T-helper 1 cell treated with Interleukin-12 subunit alpha and Interleukin-12 subunit beta and Interleukin-4 antibody, amounts not matched to agents 30 ng/mL and 1 ng/mL, for 36 hours (primary cell): Measurements from ENCODE around the gene DAO. TPM values are rescaled to one million over a fixed set of nuclear protein-coding genes. Genes with fewer than 3 reads are reported as not detected.
"Not testable (repeated sequence)": the region's sequence is repeated elsewhere in the genome, so short reads cannot be mapped to it uniquely, and the experiment has no call there.

ENCODE experiments used
- intact Hi-C: fragments of 100-400 bp; cut with micrococcal nuclease; formaldehyde crosslinking; loops from one replicate; pipeline ENCODE4 v1.15.1; 2024
- total RNA-seq: library from RNA; stranded (reverse); gene quantifications from 2 replicates; pipeline ENCODE4 v1.2.3, GENCODE V29; 2022

DAO gene
- total RNA-seq, 1 donor from 2014 or later: not detected

DNA sequence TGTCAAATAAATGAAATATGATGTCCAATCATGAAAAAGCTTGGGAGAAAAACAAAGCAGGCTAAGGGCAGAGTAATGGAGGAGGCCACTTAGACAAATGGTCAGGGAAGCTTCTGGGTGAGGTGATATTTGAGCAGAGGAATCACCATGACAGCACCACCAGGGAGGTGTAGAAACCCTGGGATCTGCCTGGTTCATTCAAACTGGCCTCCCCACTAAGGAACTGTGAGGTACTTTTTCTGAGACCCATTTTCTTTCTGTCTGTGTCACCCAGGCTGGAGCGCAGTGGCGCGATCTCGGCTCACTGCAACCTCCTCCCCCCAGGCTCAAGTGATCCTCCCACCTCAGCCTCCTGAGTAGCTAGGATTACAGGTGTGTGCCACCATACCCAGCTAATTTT is 14.7 kb upstream of the DAO start:
- intact Hi-C loops: no loop called here

DNA sequence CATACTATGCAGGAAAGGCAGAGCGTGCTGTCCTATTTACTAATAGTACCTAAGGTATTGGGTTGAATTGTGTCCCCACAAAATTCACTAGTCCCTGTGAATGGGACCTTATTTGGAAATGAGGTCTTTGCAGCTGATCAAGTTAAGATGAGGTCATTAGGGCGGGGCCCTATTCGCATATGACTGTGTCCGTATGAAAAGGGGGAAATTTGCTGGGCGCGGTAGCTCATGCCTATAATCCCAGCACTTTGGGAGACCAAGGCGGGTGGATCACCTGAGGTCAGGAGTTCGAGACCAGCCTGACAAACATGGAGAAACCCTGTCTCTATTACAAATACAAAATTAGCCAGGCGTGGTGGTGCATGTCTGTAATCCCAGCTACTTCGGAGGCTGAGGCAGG is 13.8 kb upstream of the DAO start:
- intact Hi-C loops: not testable (repeated sequence)

DNA sequence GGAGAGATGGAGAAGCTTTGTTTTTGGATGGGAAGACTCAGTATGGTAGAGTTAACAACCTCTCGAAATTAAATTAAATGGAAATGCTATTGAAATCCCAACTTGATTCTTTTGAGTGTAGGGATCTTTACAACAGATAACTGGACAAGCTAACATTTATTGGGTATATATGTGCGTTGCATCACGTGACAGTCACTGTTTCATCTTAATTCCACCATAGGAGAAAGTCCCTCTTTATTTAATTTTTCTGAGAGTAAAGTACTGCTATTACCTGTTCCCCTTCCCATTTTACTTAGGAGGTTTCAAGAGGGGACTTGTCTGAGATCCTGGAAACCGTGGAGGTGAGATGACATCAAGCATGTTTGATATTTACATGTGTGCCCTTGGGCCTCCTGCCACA is 11.1 kb upstream of the DAO start:
- intact Hi-C loops: no loop called here

DNA sequence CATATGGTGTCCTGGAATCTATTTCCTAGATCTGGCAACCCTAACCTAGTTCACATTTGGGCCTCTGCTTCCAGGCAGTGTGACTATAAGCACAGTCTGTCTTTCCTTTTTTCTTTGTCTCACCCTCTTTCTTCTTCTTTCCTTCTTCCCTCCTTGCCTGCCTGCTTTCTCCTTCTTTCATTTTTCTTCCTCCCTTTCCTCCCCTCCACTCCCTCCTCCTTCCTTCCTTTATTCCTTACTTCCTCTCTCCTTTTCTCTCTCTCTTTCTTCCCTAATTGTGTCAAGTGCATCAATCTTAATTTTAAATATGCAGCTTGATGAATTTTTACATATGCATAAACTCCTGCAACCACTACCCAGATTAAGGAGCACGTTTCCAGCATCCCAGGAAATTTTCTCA is 4.6 kb upstream of the DAO start:
- intact Hi-C loops: no loop called here

GRCh38 chr12:108875682-108876361 is 4.1 kb upstream of the DAO start:
- intact Hi-C loops: loop anchor here (2.0 kb wide), 1 partner anchor 17 kb away; no protein-coding TSS in a partner anchor

GRCh38 chr12:108876550-108876949 is 3.3 kb upstream of the DAO start:
- intact Hi-C loops: loop anchor here (2.0 kb wide), 1 partner anchor 18 kb away; no protein-coding TSS in a partner anchor

- intact Hi-C loops: no loop called here
These were observed 2.1 kb downstream of the DAO start for GRCh38 chr12:108881953-108882352.

DNA sequence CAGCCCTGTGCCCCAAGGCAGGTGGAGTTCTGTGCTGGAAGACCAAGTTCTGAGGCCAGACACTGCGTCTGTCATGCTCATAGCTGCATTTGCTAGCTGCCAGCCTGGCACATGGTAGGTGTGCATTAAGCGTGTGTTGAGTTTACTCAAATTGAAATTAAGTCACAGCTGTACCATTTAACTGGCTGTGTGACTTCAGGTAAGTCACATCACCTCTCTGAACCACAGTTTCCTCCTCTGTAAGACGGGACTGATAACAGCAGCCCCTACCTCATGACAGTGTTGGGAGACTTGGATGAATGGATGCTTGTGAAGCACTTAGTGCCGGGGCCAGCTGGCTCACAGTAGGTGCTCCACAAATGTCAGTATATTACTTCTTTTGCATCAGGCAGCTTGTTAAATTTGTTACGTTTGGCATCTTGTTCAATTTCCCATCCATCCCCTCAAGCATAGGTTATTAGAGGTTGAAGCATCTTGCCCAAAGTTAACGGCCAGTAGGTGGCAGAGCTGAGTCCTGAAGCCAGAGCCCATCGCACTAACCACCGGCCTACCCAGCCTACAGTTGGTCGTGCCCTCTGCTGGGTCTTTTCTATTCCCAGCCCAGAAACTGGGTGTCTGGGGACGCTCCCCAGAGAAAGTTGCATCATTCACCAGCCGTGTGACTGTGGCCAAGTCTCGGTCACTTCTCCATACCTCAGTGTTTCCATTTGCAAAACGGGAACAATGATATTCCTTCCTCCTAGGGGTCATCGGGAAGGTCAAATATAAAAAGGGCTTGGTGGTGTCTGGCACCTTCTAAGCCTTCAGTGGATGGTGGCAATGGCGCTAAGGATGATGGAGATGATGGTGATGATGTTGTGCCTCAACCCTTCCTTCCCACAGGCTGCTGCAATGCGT is 4.5 kb downstream of the DAO start:
- intact Hi-C loops: loop anchor here (1.0 kb wide), 3 partner anchors 67 to 501 kb away; partner anchors contain the start of gene ALKBH2

- intact Hi-C loops: no loop called here
These were observed 7.2 kb downstream of the DAO start for GRCh38 chr12:108886873-108887629.

GRCh38 chr12:108888031-108888430 is 8.1 kb downstream of the DAO start:
- intact Hi-C loops: no loop called here

DNA sequence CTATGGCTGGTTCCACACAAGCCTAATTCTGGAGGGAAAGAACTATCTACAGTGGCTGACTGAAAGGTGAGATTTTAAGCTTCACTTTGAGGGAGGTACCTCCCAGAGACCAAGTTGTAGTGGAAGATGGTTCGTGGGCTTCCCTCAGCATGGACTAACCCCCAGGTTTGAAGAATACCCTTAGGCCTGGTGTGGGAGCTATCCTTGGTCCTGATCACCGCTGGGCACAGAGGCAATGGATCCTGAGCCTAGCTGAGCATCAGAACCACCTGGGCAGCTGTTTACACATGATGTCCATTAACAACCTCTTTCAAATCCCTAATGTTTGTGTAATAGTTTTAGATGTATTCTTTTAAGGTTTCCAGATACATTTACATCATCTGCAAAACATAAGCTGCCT is 10.3 kb downstream of the DAO start:
- intact Hi-C loops: no loop called here

DNA sequence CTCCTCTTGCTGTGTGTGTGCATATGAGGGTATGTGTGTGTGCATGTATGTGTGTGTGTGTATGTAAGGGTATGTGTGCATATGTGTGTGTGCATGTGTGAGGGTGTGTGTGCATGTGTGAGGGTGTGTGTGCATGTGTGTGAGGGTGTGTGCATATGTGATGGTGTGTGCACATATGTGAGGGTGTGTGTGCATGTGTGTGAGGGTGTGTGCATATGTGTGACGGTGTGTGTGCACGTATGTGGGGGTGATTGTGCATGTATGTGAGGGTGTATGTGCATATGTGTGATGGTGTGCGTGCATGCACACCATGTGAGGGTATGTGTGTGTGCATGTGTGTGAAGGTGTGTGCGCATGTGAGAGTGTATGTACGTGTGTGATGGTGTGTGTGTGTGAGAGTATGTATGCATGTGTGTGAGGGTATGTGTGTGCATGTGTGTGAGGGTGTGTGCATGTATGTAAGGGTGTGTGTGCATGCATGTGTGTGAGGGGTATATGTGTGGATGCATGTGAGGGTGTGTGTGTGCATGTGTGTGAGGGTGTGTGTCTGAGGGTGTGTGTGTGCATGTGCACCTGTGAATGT is 15.4 kb downstream of the DAO start:
- intact Hi-C loops: no loop called here

DNA sequence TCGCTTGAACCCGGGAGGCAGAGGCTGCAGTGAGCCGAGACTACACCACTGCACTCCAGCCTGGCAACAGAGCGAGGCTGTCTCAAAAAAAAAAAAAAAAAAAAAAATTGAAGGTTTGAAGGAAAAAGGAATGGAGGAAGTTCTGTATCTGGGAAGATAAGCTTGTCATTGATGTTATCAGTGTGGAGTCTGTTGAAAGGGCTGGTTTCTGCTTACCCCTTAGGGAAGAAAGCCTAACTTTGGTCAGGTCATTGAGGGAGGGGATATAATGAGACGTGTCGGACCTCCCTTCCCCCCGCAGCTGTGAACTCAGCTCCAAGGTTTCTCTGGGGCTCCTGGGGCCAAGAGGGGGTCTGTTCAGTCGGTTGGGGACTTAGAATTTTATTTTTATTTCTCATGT is 16.4 kb downstream of the DAO start:
- intact Hi-C loops: no loop called here

- intact Hi-C loops: no loop called here
These were observed 16.9 kb downstream of the DAO start for GRCh38 chr12:108896817-108897216.

- intact Hi-C loops: no loop called here
These were observed 19.3 kb downstream of the DAO start for GRCh38 chr12:108899145-108899544.

DNA sequence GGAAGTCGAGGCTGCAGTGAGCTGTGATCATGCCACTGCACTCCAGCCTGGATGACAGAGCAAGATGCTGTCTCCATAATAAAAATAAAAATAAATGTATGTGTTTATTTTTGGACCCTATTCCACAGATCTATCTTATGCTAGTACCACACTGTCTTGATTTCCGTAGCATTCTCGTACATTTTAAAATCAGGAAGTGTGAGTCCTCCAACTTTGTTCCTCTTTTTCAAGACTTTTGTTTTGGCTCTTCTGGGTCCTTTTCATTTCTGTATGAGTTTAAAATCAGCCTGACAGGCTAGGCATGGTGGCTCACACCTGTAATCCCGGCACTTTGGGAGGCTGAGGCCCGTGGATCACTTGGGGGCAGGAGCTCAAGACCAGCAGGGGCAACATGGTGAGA is 25.8 kb downstream of the DAO start:
- intact Hi-C loops: no loop called here

DNA sequence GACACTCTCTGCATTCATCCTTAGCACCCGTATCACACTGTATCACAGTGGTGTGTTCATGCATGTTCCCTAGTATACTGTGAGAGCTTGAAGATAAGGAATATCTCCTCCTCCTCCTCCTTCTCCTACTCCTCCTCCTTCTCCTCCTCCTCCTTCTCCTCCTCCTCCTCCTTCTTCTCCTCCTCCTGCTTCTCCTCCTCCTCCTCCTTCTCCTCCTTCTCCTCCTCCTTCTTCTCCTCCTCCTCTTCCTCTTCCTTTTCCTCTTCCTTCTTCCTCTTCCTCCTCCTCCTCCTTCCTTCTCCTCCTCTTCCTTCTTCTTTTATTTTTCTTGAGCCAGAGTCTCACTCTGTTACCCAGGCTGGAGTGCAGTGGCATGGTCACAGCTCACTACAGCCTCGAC is 27.1 kb downstream of the DAO start:
- intact Hi-C loops: no loop called here

DNA sequence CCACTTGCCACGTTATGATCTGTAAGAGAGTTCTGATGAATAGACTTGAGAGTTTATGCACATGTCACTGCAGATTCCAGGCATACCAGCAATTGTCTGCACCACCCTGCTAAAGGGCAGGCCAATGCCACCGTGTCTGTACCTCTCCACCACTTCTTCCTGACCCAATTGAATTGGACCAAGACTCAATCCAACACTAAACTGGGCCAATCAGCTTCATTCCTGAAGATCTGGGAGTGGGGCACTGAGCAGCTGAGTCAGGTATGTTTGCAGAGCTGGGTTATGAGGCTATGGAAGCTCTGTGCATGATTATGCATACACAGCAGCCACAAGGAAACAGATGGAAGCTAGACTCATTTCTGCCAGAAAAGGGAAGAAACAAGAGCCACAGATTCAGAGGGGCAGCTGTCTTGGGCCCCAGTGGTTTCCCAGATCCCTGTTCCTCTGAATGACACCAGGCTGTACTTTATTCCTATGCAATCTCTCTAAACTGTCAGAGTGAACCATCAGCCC is 28.0 kb downstream of the DAO start:
- intact Hi-C loops: no loop called here

GRCh38 chr12:108910336-108910735 is 30.4 kb downstream of the DAO start:
- intact Hi-C loops: no loop called here

DNA sequence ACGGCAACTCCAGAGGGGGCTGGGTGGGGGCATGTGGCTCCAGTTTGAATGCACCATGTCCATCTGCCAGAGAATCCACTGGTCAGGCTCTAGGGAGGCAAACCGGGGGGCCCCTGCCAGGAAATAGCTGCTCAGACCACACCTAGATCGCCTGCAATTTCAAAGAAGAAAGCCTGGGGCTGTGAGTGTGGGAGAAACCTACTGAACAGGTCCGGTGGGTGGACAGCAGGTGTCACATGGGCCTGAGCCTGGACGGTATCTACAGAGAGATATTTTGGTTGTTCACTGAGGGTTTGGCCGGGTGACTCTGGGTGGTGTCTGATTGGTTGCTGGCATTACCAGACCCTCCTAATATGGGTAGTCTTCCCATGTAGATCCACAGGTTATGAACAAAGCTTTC is 32.0 kb downstream of the DAO start:
- intact Hi-C loops: no loop called here

DNA sequence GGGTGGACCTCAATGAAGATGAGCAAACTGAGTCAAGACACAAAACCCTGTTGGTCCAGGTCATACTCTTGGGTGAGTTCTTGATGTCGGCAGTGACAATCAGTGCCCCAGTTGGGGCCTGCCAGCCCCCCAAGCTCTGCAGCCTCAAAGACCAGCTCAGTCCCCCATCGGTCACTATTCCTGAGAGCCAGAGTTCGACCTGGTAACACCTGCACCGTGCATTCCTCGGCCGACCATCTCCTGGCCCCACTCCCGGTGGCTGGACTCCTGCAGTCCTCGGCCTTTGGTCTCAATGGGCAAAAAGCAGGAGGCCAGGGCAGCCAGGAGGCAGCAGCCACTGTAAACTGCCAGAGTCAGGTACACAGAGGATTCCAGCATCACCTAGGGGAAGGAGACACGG is 32.5 kb downstream of the DAO start:
- intact Hi-C loops: no loop called here
